Thyroid gland (tissue), 4 donors: Measurements from ENCODE around the gene NNMT.

Experiments used
- POLR2A ChIP-seq, 2 donors: fragments of 450-650 bp; IDR thresholded peaks; one replicate each; pipeline ENCODE4 v1.6.1; 2017; ENCODE audit warnings: antibody characterized with exemption in 2 of 2, mild to moderate bottlenecking in 2 of 2, moderate library complexity in 1 of 2
- TF ChIP-seq, protein P1 (sequence below), 6 experiments: fragments of 200-600 bp in 3 of 6; fragments of 450-650 bp in 3 of 6; sonication (generic) in 3 of 6; IDR thresholded peaks; one replicate each; pipeline ENCODE4 v1.5.1; 2016 to 2019; ENCODE audit warnings: antibody characterized with exemption in 6 of 6, mild to moderate bottlenecking in 2 of 6, inconsistent platforms in 1 of 6, moderate library complexity in 1 of 6

DNA sequence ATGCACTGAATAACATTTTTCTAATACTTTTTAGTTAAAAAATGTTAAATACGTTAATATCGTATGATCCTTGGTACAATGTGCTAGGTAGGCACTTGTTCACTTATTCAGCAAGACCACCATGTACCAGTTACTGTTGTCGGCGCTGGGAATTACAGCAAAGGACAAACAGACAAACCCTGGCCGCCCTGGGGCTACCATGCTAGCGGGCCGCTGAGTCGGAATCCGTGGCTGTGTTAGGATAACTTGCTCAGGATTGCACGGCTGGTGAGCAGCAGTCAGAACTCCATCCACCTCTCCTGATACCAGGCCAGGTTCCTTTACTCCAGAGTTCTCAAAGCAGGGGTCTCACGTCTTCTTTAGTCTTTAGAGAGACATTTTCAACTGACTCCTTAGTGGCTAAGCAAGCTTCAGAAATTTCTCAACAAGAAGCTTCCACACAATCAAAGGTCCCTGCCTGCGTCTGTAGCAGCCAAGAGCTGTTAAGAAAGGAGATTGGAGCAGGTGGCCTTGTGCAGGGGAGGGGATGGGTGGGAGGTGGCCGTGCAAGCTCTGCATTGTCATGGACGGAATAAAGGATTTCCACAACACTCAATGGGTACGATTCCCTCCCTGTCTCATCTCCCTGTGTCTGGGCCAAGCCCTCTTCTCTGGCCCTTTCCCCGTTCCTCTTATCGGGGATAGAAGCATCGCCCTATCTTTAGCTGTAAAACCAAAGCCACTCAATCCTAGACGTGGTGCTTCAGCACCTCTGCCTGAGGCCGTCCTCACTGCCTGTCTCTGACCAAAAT is 39.8 kb upstream of the NNMT start:
- TF ChIP-seq, protein P1, sequence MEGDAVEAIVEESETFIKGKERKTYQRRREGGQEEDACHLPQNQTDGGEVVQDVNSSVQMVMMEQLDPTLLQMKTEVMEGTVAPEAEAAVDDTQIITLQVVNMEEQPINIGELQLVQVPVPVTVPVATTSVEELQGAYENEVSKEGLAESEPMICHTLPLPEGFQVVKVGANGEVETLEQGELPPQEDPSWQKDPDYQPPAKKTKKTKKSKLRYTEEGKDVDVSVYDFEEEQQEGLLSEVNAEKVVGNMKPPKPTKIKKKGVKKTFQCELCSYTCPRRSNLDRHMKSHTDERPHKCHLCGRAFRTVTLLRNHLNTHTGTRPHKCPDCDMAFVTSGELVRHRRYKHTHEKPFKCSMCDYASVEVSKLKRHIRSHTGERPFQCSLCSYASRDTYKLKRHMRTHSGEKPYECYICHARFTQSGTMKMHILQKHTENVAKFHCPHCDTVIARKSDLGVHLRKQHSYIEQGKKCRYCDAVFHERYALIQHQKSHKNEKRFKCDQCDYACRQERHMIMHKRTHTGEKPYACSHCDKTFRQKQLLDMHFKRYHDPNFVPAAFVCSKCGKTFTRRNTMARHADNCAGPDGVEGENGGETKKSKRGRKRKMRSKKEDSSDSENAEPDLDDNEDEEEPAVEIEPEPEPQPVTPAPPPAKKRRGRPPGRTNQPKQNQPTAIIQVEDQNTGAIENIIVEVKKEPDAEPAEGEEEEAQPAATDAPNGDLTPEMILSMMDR (IDR thresholded peaks at IDR 0.05) = no peak
- TF ChIP-seq POLR2A (IDR thresholded peaks at IDR 0.05) = no peak
